Liver (tissue), 9 donors: ENCODE data around the gene NCOA6. TPM values are rescaled to one million over a fixed set of nuclear protein-coding genes. Genes with fewer than 3 reads are reported as not detected.

Experiments used
- DNase-seq: peaks from one replicate; pipeline ENCODE4 v3.0.0-alpha.2; 2017; ENCODE audit warnings: low spot score
- H3K27ac ChIP-seq, 2 donors: one replicate each; pipeline ENCODE4 v1.7.0; 2013; ENCODE audit warnings: inconsistent platforms in 2 of 2, low read length in 2 of 2, control low read depth in 1 of 2, low read depth in 1 of 2, mild to moderate bottlenecking in 1 of 2
- H3K27me3 ChIP-seq, 4 donors: one replicate each; pipeline versions ENCODE4 v1.6.1 to v1.7.0; 2013; ENCODE audit warnings: low read length in 3 of 4, inconsistent platforms in 1 of 4, mild to moderate bottlenecking in 1 of 4, moderate library complexity in 1 of 4; ENCODE audit not compliant: control insufficient read depth in 4 of 4, insufficient read depth in 4 of 4
- H3K36me3 ChIP-seq, 4 donors: one replicate each; pipeline versions ENCODE4 v1.6.1 to v1.7.0; 2013; ENCODE audit warnings: low read length in 3 of 4, mild to moderate bottlenecking in 3 of 4, low read depth in 1 of 4, moderate library complexity in 1 of 4; ENCODE audit not compliant: control insufficient read depth in 4 of 4, insufficient read depth in 3 of 4
- H3K4me1 ChIP-seq, 4 donors: one replicate each; pipeline versions ENCODE4 v1.6.1 to v1.7.0; 2013; ENCODE audit warnings: low read length in 3 of 4, mild to moderate bottlenecking in 3 of 4, moderate library complexity in 1 of 4; ENCODE audit not compliant: control insufficient read depth in 4 of 4, insufficient read depth in 4 of 4
- H3K4me3 ChIP-seq, 3 donors: one replicate each; pipeline versions ENCODE4 v1.6.1 to v1.7.0; 2013; ENCODE audit warnings: low read length in 3 of 3, control low read depth in 1 of 3, low read depth in 1 of 3, mild to moderate bottlenecking in 1 of 3
- H3K9ac ChIP-seq, 2 donors: one replicate each; pipeline ENCODE4 v1.7.0; 2013; ENCODE audit warnings: low read length in 2 of 2, mild to moderate bottlenecking in 2 of 2, moderate library complexity in 2 of 2, control low read depth in 1 of 2, low read depth in 1 of 2
- H3K9me3 ChIP-seq, 4 donors: one replicate each; pipeline versions ENCODE4 v1.6.1 to v1.7.0; 2013; ENCODE audit warnings: low read length in 3 of 4; ENCODE audit not compliant: control insufficient read depth in 4 of 4
- EGR1 ChIP-seq, 2 donors: IDR thresholded peaks; 2 replicates each; pipeline ENCODE4 v1.6.1; 2016 to 2018; ENCODE audit warnings: antibody characterized with exemption in 2 of 2, low read depth in 2 of 2
- FOXA1 ChIP-seq: IDR thresholded peaks from 2 replicates; pipeline ENCODE4 v1.6.1; 2016; ENCODE audit warnings: antibody characterized with exemption
- FOXA2 ChIP-seq: IDR thresholded peaks from 2 replicates; pipeline ENCODE4 v1.6.1; 2016; ENCODE audit warnings: antibody characterized with exemption
- GABPA ChIP-seq, 2 donors: IDR thresholded peaks in 1 of 2; conservative IDR thresholded peaks in 1 of 2; 2 replicates each; pipeline ENCODE4 v1.6.1; 2016; ENCODE audit warnings: antibody characterized with exemption in 2 of 2, mild to moderate bottlenecking in 1 of 2, moderate library complexity in 1 of 2
- HNF4A ChIP-seq, 2 donors: conservative IDR thresholded peaks; 2 replicates each; pipeline ENCODE4 v1.6.1; 2016; ENCODE audit warnings: antibody characterized with exemption in 2 of 2, mild to moderate bottlenecking in 2 of 2
- HNF4G ChIP-seq: IDR thresholded peaks from 2 replicates; pipeline ENCODE4 v1.6.1; 2016; ENCODE audit warnings: antibody characterized with exemption
- NR2F2 ChIP-seq: IDR thresholded peaks from 2 replicates; pipeline ENCODE4 v1.6.1; 2016; ENCODE audit warnings: antibody characterized with exemption
- RAD21 ChIP-seq, 2 donors: IDR thresholded peaks; 2 replicates each; pipeline ENCODE4 v1.6.1; 2016; ENCODE audit warnings: antibody characterized with exemption in 2 of 2, mild to moderate bottlenecking in 2 of 2
- RXRA ChIP-seq, 2 donors: IDR thresholded peaks; 2 replicates each; pipeline ENCODE4 v1.6.1; 2017 to 2018; ENCODE audit warnings: antibody characterized with exemption in 2 of 2, mild to moderate bottlenecking in 1 of 2
- SP1 ChIP-seq: IDR thresholded peaks from 2 replicates; pipeline ENCODE4 v1.6.1; 2018; ENCODE audit warnings: antibody characterized with exemption, mild to moderate bottlenecking
- TAF1 ChIP-seq: conservative IDR thresholded peaks from 2 replicates; pipeline ENCODE4 v1.6.1; 2016; ENCODE audit warnings: antibody characterized with exemption, mild to moderate bottlenecking
- YY1 ChIP-seq: IDR thresholded peaks from 2 replicates; pipeline ENCODE4 v1.6.1; 2016; ENCODE audit warnings: antibody characterized with exemption, mild to moderate bottlenecking
- WGBS: extraction: QIAGEN DNeasy Blood & Tissue Kit; methylation state at CpG from one replicate; pipeline ENCODE4 v1.1.7; 2013; 5-methylcytosine and 5-hydroxymethylcytosine counted together
- polyA plus RNA-seq, 2 donors: library from polyadenylated mRNA; stranded (reverse) in 1 of 2; unstranded in 1 of 2; fragments of 200-250 nt in 1 of 2; fragments of >200 nt in 1 of 2; fragmentation: Nextera tagmentation in 1 of 2; extraction: Ambion mirVana in 1 of 2; gene quantifications; one replicate each; pipeline versions ENCODE4 v1.2.1 to v1.2.3, GENCODE V29; 2013 to 2015
- total RNA-seq, 2 donors: library from RNA; depleted of rRNA; stranded (reverse); fragments of >200 nt; gene quantifications; one replicate each; pipeline ENCODE4 v1.2.3, GENCODE V29; 2014
- TF ChIP-seq, protein P1 (sequence below): IDR thresholded peaks from 2 replicates; pipeline ENCODE4 v1.6.1; 2016; ENCODE audit warnings: antibody characterized with exemption, mild to moderate bottlenecking
- TF ChIP-seq, protein P2 (sequence below): IDR thresholded peaks from 2 replicates; pipeline ENCODE4 v1.6.1; 2016; ENCODE audit warnings: antibody characterized with exemption
- TF ChIP-seq, protein P3 (sequence below): fragments of 150-350 bp; IDR thresholded peaks from 2 replicates; pipeline ENCODE4 v1.5.1; 2017; ENCODE audit warnings: improper control_type of control experiment, low read depth, low read length; ENCODE audit not compliant: missing input control
- TF ChIP-seq, protein P4 (sequence below): IDR thresholded peaks from 2 replicates; pipeline ENCODE4 v1.6.1; 2016; ENCODE audit warnings: antibody characterized with exemption
- TF ChIP-seq, protein P5 (sequence below): IDR thresholded peaks from 2 replicates; pipeline ENCODE4 v1.6.1; 2016; ENCODE audit warnings: antibody characterized with exemption
- donor health status: healthy.
- donor health status: healthy.
- donor health status: healthy.
- donor health status: healthy.
- donor health status: healthy.

The NCOA6 gene
- total and polyA plus RNA-seq, 4 donors = 5.4 to 13.1 (median 6.2) TPM

DNA sequence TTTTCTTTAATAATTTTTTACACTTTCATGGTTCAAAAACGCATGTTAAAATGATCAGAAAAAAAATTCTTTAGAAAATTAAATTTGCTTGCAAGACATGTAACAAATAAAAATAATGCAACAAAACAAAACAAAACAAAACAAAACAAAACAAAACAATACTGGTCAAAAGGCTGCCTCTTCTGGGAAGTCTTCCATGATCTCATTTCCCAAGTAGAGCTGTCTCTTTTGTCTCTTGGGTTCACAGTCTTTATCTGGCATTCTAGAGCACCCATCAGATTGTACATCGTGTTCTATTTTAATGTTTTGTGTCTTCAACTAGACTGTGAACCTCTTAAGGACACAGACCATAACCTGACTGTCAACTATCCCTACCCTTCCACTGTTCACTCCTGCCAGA lies 96.0 kb downstream of the NCOA6 start:
- Histone ChIP-seq H3K4me1 (no peaks in the 10 kb centered on the region), H3K36me3 (peaks cover 5 to 23% (median 15%) of the 10 kb centered on the region in 4 donors), H3K9me3 (no peaks in the 10 kb centered on the region), H3K27ac (no peak overlapping the region), H3K27me3 (no peaks in the 10 kb centered on the region), H3K9ac (no peak overlapping the region), H3K4me3 (no peak overlapping the region)
- WGBS = 98% methylated on average over 2 of the region's 2 CpGs
- TF ChIP-seq, protein P1, sequence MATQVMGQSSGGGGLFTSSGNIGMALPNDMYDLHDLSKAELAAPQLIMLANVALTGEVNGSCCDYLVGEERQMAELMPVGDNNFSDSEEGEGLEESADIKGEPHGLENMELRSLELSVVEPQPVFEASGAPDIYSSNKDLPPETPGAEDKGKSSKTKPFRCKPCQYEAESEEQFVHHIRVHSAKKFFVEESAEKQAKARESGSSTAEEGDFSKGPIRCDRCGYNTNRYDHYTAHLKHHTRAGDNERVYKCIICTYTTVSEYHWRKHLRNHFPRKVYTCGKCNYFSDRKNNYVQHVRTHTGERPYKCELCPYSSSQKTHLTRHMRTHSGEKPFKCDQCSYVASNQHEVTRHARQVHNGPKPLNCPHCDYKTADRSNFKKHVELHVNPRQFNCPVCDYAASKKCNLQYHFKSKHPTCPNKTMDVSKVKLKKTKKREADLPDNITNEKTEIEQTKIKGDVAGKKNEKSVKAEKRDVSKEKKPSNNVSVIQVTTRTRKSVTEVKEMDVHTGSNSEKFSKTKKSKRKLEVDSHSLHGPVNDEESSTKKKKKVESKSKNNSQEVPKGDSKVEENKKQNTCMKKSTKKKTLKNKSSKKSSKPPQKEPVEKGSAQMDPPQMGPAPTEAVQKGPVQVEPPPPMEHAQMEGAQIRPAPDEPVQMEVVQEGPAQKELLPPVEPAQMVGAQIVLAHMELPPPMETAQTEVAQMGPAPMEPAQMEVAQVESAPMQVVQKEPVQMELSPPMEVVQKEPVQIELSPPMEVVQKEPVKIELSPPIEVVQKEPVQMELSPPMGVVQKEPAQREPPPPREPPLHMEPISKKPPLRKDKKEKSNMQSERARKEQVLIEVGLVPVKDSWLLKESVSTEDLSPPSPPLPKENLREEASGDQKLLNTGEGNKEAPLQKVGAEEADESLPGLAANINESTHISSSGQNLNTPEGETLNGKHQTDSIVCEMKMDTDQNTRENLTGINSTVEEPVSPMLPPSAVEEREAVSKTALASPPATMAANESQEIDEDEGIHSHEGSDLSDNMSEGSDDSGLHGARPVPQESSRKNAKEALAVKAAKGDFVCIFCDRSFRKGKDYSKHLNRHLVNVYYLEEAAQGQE = no peak
- TF ChIP-seq HNF4A (conservative IDR thresholded peaks at IDR 0.05) = no peak
- no peak for TF ChIP-seq EGR1 (IDR thresholded peaks at IDR 0.05; ENCODE audit: low read depth in 2 of 2)
- no peak for TF ChIP-seq SP1
- TF ChIP-seq GABPA (IDR thresholded peaks at IDR 0.05 in 1 of 2, conservative IDR thresholded peaks at IDR 0.05 in 1 of 2) = no peak
- TF ChIP-seq, protein P2, sequence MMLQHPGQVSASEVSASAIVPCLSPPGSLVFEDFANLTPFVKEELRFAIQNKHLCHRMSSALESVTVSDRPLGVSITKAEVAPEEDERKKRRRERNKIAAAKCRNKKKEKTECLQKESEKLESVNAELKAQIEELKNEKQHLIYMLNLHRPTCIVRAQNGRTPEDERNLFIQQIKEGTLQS = no peak
- no peak for TF ChIP-seq RAD21 (IDR thresholded peaks at IDR 0.05)
- TF ChIP-seq, protein P3, sequence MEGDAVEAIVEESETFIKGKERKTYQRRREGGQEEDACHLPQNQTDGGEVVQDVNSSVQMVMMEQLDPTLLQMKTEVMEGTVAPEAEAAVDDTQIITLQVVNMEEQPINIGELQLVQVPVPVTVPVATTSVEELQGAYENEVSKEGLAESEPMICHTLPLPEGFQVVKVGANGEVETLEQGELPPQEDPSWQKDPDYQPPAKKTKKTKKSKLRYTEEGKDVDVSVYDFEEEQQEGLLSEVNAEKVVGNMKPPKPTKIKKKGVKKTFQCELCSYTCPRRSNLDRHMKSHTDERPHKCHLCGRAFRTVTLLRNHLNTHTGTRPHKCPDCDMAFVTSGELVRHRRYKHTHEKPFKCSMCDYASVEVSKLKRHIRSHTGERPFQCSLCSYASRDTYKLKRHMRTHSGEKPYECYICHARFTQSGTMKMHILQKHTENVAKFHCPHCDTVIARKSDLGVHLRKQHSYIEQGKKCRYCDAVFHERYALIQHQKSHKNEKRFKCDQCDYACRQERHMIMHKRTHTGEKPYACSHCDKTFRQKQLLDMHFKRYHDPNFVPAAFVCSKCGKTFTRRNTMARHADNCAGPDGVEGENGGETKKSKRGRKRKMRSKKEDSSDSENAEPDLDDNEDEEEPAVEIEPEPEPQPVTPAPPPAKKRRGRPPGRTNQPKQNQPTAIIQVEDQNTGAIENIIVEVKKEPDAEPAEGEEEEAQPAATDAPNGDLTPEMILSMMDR = no peak
- TF ChIP-seq TAF1 = no peak
- TF ChIP-seq, protein P4, sequence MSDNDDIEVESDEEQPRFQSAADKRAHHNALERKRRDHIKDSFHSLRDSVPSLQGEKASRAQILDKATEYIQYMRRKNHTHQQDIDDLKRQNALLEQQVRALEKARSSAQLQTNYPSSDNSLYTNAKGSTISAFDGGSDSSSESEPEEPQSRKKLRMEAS = no peak
- no peak for TF ChIP-seq NR2F2
- TF ChIP-seq RXRA (IDR thresholded peaks at IDR 0.05) = no peak
- TF ChIP-seq YY1 = no peak
- TF ChIP-seq FOXA2 = no peak
- TF ChIP-seq, protein P5, sequence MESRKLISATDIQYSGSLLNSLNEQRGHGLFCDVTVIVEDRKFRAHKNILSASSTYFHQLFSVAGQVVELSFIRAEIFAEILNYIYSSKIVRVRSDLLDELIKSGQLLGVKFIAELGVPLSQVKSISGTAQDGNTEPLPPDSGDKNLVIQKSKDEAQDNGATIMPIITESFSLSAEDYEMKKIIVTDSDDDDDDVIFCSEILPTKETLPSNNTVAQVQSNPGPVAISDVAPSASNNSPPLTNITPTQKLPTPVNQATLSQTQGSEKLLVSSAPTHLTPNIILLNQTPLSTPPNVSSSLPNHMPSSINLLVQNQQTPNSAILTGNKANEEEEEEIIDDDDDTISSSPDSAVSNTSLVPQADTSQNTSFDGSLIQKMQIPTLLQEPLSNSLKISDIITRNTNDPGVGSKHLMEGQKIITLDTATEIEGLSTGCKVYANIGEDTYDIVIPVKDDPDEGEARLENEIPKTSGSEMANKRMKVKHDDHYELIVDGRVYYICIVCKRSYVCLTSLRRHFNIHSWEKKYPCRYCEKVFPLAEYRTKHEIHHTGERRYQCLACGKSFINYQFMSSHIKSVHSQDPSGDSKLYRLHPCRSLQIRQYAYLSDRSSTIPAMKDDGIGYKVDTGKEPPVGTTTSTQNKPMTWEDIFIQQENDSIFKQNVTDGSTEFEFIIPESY = no peak
- no peak for DNase-seq

DNA sequence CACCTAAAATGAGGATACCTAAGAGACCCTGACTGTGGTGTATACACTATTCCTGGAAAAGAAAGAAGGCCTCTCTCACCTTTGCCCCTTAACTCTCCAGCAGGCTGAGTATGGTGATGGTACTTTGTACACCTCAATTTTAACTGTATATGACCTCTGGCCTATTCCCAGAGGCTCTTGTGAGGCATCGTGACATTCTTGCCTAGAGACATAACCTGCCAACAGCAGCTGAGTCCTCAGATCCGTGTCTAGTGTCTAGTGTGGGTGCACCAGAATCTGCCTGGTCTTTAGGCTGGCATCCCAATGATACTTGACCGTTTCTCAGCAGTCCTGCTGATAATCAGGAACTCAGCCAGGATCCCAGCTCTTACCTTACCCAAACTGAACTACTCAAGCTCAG lies 101.3 kb downstream of the NCOA6 start:
- H3K4me1 ChIP-seq = no peaks in the 10 kb centered on the region
- no peaks in the 10 kb centered on the region for H3K27me3 ChIP-seq
- TF ChIP-seq, protein P5 = no peak
- TF ChIP-seq FOXA1 (no peak), SP1 (no peak), RAD21 (IDR thresholded peaks at IDR 0.05) (no peak), NR2F2 (no peak), YY1 (no peak), EGR1 (IDR thresholded peaks at IDR 0.05; ENCODE audit: low read depth in 2 of 2) (no peak), HNF4G (no peak), FOXA2 (no peak), RXRA (IDR thresholded peaks at IDR 0.05) (no peak)
- TF ChIP-seq, protein P3 = no peak
- TF ChIP-seq, protein P4 = no peak
- H3K9me3 ChIP-seq = no peaks in the 10 kb centered on the region
- no peak overlapping the region for H3K9ac ChIP-seq
- DNase-seq = no peak
- no peak overlapping the region for H3K27ac ChIP-seq
- 59% methylated on average over 3 of the region's 3 CpGs for WGBS
- H3K36me3 ChIP-seq = peaks cover 6 to 25% (median 12%) of the 10 kb centered on the region in 4 donors
- no peak overlapping the region for H3K4me3 ChIP-seq
